ENCODE data around the gene SAC3D1. TPM values are rescaled to one million over a fixed set of nuclear protein-coding genes. Genes with fewer than 3 reads are reported as not detected.

The SAC3D1 gene
- polyA plus RNA-seq, 2 of the 4 experiments (the other 2 are of a cell fraction): 12.9 to 29.0 TPM

- no peak overlapping the region for H3K27ac ChIP-seq
- H3K4me1 ChIP-seq: peaks cover 6% of the 10 kb centered on the region; the same call in 2 of the 3 replicates
- FAIRE-seq (no peak), ATAC-seq (no peak), DNase-seq (ENCODE audit: low read depth in 1 of 2, low spot score in 1 of 2) (no peak)
- no peak overlapping the region for H3K4me2 ChIP-seq
- TF ChIP-seq EP300 (IDR thresholded peaks at IDR 0.05) (no peak), RARB (CRISPR knock-in tag; IDR thresholded peaks at IDR 0.05) (no peak), POLR2A (IDR thresholded peaks at IDR 0.05; ENCODE audit: low read length) (no peak)
- ChIA-PET CTCF (interaction anchor here (0.6 to 8.6 kb wide), 6 partner anchors 17 to 278 kb away, joined by 3 to 60 read pairs (median 4); partner anchors contain the start of gene ARL2), POLR2A (interaction anchor here (0.6 kb wide), 1 partner anchor 13 kb away, joined by 8 read pairs; no protein-coding TSS in a partner anchor)
- no peaks in the 10 kb centered on the region for H3K9me3 ChIP-seq
- H3K4me3 ChIP-seq: no peak overlapping the region
- WGBS (ENCODE audit: missing lambda C conversion rate): 88% methylated on average over 6 of the region's 6 CpGs
Measured at GRCh38 chr11:65036931-65037330, 4.1 kb upstream of the SAC3D1 start.

GRCh38 chr11:65040520-65040846, 527 bp upstream of the SAC3D1 start:
- WGBS (ENCODE audit: missing lambda C conversion rate): 24% methylated on average over 7 of the region's 7 CpGs
- DNase-seq (ENCODE audit: low read depth in 1 of 2, low spot score in 1 of 2) (no peak), ATAC-seq (no peak), FAIRE-seq (no peak)
- H3K4me1 ChIP-seq: peaks cover 25% of the 10 kb centered on the region
- H3K27ac ChIP-seq: peak overlapping the region; percentile 91 to 92
- H3K4me2 ChIP-seq: peak overlapping the region; percentile 80
- no peaks in the 10 kb centered on the region for H3K9me3 ChIP-seq
- POLR2A ChIA-PET: interaction anchor here (1.1 to 1.4 kb wide), 2 partner anchors 13 to 29 kb away, joined by 3 to 4 read pairs; partner anchors contain the start of gene SNX15
- CTCF ChIA-PET: interaction anchor here (0.9 to 2.1 kb wide), 7 partner anchors 13 to 238 kb away, joined by 3 to 7 read pairs (median 3); partner anchors contain the start of genes ARL2, MAP4K2, SNX15 and TM7SF2
- no peak for TF ChIP-seq JUNB (IDR thresholded peaks at IDR 0.05)
- TF ChIP-seq RFX5 (IDR thresholded peaks at IDR 0.05): no peak
- no peak for TF ChIP-seq NR3C1 (IDR thresholded peaks at IDR 0.05)
- TF ChIP-seq CTCF (IDR thresholded peaks at IDR 0.05): no peak
- no peak for TF ChIP-seq NFE2L2 (conservative IDR thresholded peaks at IDR 0.05; ENCODE audit: low read length)
- TF ChIP-seq SMC3 (IDR thresholded peaks at IDR 0.05): no peak
- TF ChIP-seq MAX (IDR thresholded peaks at IDR 0.05): no peak
- TF ChIP-seq HDAC2 (IDR thresholded peaks at IDR 0.05): no peak
- TF ChIP-seq HES2 (IDR thresholded peaks at IDR 0.05): no peak
- TF ChIP-seq RARB (CRISPR knock-in tag; IDR thresholded peaks at IDR 0.05): no peak
- no peak for TF ChIP-seq PHF8 (IDR thresholded peaks at IDR 0.05; ENCODE audit: borderline replicate concordance, low read depth)
- TF ChIP-seq MYC (IDR thresholded peaks at IDR 0.05; ENCODE audit: borderline replicate concordance, low read length): no peak
- TF ChIP-seq TP53 (CRISPR knock-in tag; IDR thresholded peaks at IDR 0.05): no peak
- no peak for TF ChIP-seq MAFK (IDR thresholded peaks at IDR 0.05; ENCODE audit: partially characterized antibody)
- TF ChIP-seq ZFP36 (IDR thresholded peaks at IDR 0.05; ENCODE audit: borderline replicate concordance, partially characterized antibody): no peak
- TF ChIP-seq ZNF302 (CRISPR knock-in tag; IDR thresholded peaks at IDR 0.05): no peak
- H3K4me3 ChIP-seq: peak overlapping the region; percentile 84

GRCh38 chr11:65042891-65043290, 1.9 kb downstream of the SAC3D1 start:
- no peaks in the 10 kb centered on the region for H3K9me3 ChIP-seq
- CTCF ChIA-PET: interaction anchor here (0.6 to 1.4 kb wide), 3 partner anchors 29 to 69 kb away, joined by 3 to 5 read pairs (median 3); partner anchors contain the start of genes ARL2 and TM7SF2
- POLR2A ChIA-PET: no interaction called here
- ATAC-seq: no peak
- 69% methylated on average over 6 of the region's 6 CpGs for WGBS (ENCODE audit: missing lambda C conversion rate)
- TF ChIP-seq PHF8 (IDR thresholded peaks at IDR 0.05; ENCODE audit: borderline replicate concordance, low read depth) (no peak), KDM1A (IDR thresholded peaks at IDR 0.05; ENCODE audit: low read depth) (no peak), CHD4 (IDR thresholded peaks at IDR 0.05; ENCODE audit: borderline replicate concordance) (no peak), HDAC2 (IDR thresholded peaks at IDR 0.05) (no peak), RAD21 (conservative IDR thresholded peaks at IDR 0.05 in 1 of 2, IDR thresholded peaks at IDR 0.05 in 1 of 2) (no peak), FOSB (CRISPR knock-in tag; IDR thresholded peaks at IDR 0.05) (no peak), GATA3 (IDR thresholded peaks at IDR 0.05; ENCODE audit: borderline replicate concordance) (no peak), HOXA7 (CRISPR knock-in tag; IDR thresholded peaks at IDR 0.05) (no peak), ATOH8 (CRISPR knock-in tag; IDR thresholded peaks at IDR 0.05; ENCODE audit: low read depth) (no peak), SREBF2 (IDR thresholded peaks at IDR 0.05) (no peak), KDM5A (IDR thresholded peaks at IDR 0.05) (no peak), RCOR1 (IDR thresholded peaks at IDR 0.05; ENCODE audit: low read depth, low read length) (no peak), RNF2 (IDR thresholded peaks at IDR 0.05; ENCODE audit: borderline replicate concordance, low read depth) (no peak), POLR2AphosphoS2 (conservative IDR thresholded peaks at IDR 0.05; ENCODE audit: low read length) (no peak), NFE2L2 (conservative IDR thresholded peaks at IDR 0.05; ENCODE audit: low read length) (no peak), E2F6 (IDR thresholded peaks at IDR 0.05; ENCODE audit: borderline replicate concordance, low read depth) (no peak)
- no peak for DNase-seq (ENCODE audit: low read depth in 1 of 2, low spot score in 1 of 2)
- peaks cover 25% of the 10 kb centered on the region for H3K4me1 ChIP-seq
- H3K4me3 ChIP-seq: no peak overlapping the region; the same call in 1 of the 3 replicates
- H3K27ac ChIP-seq: no peak overlapping the region
- H3K4me2 ChIP-seq: peak overlapping the region; percentile 80
- no peak for FAIRE-seq
